ENCODE measurements around the gene RAB42. TPM values are rescaled to one million over a fixed set of nuclear protein-coding genes. Genes with fewer than 3 reads are reported as not detected.
A peak's percentile ranks its signal among the peaks of the same experiment; 100 is the strongest.

The RAB42 gene
- total RNA-seq = 3.9 and 5.2 TPM in 2 replicates

- DNase-seq (ENCODE audit: low read depth) = peak; percentile 55
- H3K4me3 ChIP-seq (ENCODE audit: low read depth, low read length) = peak within 1 kb of the TSS; percentile 69
- no peak for TF ChIP-seq CTCF (IDR thresholded peaks at IDR 0.05; ENCODE audit: insufficient read depth, low read depth, low read length)
These were observed at the start of gene RAB42 for GRCh38 chr1:28591708-28592320. Gene RAB42 (plus strand): TSS chr1:28592265. CDS start chr1:28592512, 247 bp downstream.

- no peak overlapping the region for H3K4me3 ChIP-seq (ENCODE audit: low read depth, low read length)
- no peak for DNase-seq (ENCODE audit: low read depth)
- no peak for TF ChIP-seq CTCF (IDR thresholded peaks at IDR 0.05; ENCODE audit: insufficient read depth, low read depth, low read length)
These were observed 46.8 kb upstream of the RAB42 start for GRCh38 chr1:28545246-28545628.

GRCh38 chr1:28548318-28548717 is 43.7 kb upstream of the RAB42 start:
- H3K4me3 ChIP-seq (ENCODE audit: low read depth, low read length) = no peak overlapping the region
- no peak for TF ChIP-seq CTCF (IDR thresholded peaks at IDR 0.05; ENCODE audit: insufficient read depth, low read depth, low read length)
- DNase-seq (ENCODE audit: low read depth) = no peak

GRCh38 chr1:28551381-28551780 is 40.7 kb upstream of the RAB42 start:
- H3K4me3 ChIP-seq (ENCODE audit: low read depth, low read length) = no peak overlapping the region
- DNase-seq (ENCODE audit: low read depth) = no peak
- no peak for TF ChIP-seq CTCF (IDR thresholded peaks at IDR 0.05; ENCODE audit: insufficient read depth, low read depth, low read length)

- peak; percentile 95 for DNase-seq (ENCODE audit: low read depth)
- H3K4me3 ChIP-seq (ENCODE audit: low read depth, low read length) = peak within 1 kb of the TSS; percentile 92
- TF ChIP-seq CTCF (IDR thresholded peaks at IDR 0.05; ENCODE audit: insufficient read depth, low read depth, low read length) = no peak
These were observed 39.1 kb upstream of the RAB42 start, which contains the start of gene TRNAU1AP for GRCh38 chr1:28552758-28553663. Gene TRNAU1AP (plus strand): TSS chr1:28553085. CDS start chr1:28553111, 26 bp downstream.

GRCh38 chr1:28560886-28561285 is 31.2 kb upstream of the RAB42 start:
- TF ChIP-seq CTCF (IDR thresholded peaks at IDR 0.05; ENCODE audit: insufficient read depth, low read depth, low read length) = no peak
- H3K4me3 ChIP-seq (ENCODE audit: low read depth, low read length) = no peak overlapping the region
- DNase-seq (ENCODE audit: low read depth) = no peak
